HepG2 (cell line): ENCODE results near the gene HECTD4. TPM values are rescaled to one million over a fixed set of nuclear protein-coding genes. Genes with fewer than 3 reads are reported as not detected.

Experiments used
- ATRX ChIP-seq: sonication (generic); formaldehyde crosslinking; IDR thresholded peaks from 2 replicates; pipeline ENCODE4 v1.4.0; 2020; ENCODE audit warnings: missing genetic modification reagents, borderline replicate concordance
- EED ChIP-seq: sonication (generic); formaldehyde crosslinking; IDR thresholded peaks from 2 replicates; pipeline ENCODE4 v1.5.0; 2020; ENCODE audit warnings: mild to moderate bottlenecking, missing genetic modification reagents
- FOXC1 ChIP-seq: sonication (generic); formaldehyde crosslinking; IDR thresholded peaks from 2 replicates; pipeline ENCODE4 v1.8.0; 2022; ENCODE audit warnings: mild to moderate bottlenecking, missing genetic modification reagents, borderline replicate concordance
- GMEB1 ChIP-seq: sonication (generic); formaldehyde crosslinking; IDR thresholded peaks from 2 replicates; pipeline ENCODE4 v1.5.1; 2020; ENCODE audit warnings: missing genetic modification reagents, mild to moderate bottlenecking, borderline replicate concordance
- HIC2 ChIP-seq: sonication (generic); formaldehyde crosslinking; IDR thresholded peaks from 2 replicates; pipeline ENCODE4 v1.9.0; 2022; ENCODE audit warnings: low read depth, missing genetic modification reagents
- NFATC3 ChIP-seq: sonication (generic); formaldehyde crosslinking; IDR thresholded peaks from 2 replicates; pipeline ENCODE4 v1.5.1; 2020; ENCODE audit warnings: mild to moderate bottlenecking, missing genetic modification reagents
- PRDM4 ChIP-seq: sonication (generic); formaldehyde crosslinking; IDR thresholded peaks from 2 replicates; pipeline ENCODE4 v1.9.0; 2021; ENCODE audit warnings: missing genetic modification reagents, borderline replicate concordance
- SNAPC2 ChIP-seq: sonication (generic); formaldehyde crosslinking; IDR thresholded peaks from 2 replicates; pipeline ENCODE4 v1.8.1; 2022; ENCODE audit warnings: mild to moderate bottlenecking, missing genetic modification reagents
- SRF ChIP-seq: IDR thresholded peaks from 2 replicates; pipeline ENCODE4 v1.6.1; 2011; ENCODE audit warnings: mild to moderate bottlenecking, low read depth, low read length, moderate library complexity
- SYNCRIP ChIP-seq: fragments of 200-400 bp; formaldehyde crosslinking; IDR thresholded peaks from 2 replicates; pipeline ENCODE4 v1.6.1; 2018; ENCODE audit warnings: mild to moderate bottlenecking, low read depth, low read length; ENCODE audit not compliant: insufficient read depth
- ZBTB3 ChIP-seq: sonication (generic); formaldehyde crosslinking; IDR thresholded peaks from 2 replicates; pipeline ENCODE4 v1.4.0; 2020; ENCODE audit warnings: low read depth, mild to moderate bottlenecking, moderate library complexity, missing genetic modification reagents, borderline replicate concordance
- ZNF12 ChIP-seq: sonication (generic); formaldehyde crosslinking; IDR thresholded peaks from 2 replicates; pipeline ENCODE4 v1.5.0; 2020; ENCODE audit warnings: missing genetic modification reagents
- ZNF496 ChIP-seq: sonication (generic); formaldehyde crosslinking; IDR thresholded peaks from 2 replicates; pipeline ENCODE4 v1.8.1; 2023; ENCODE audit warnings: mild to moderate bottlenecking, moderate library complexity, missing genetic modification reagents; ENCODE audit not compliant: insufficient replicate concordance
- ZNF776 ChIP-seq: sonication (generic); formaldehyde crosslinking; IDR thresholded peaks from 2 replicates; pipeline ENCODE4 v1.4.0; 2020; ENCODE audit warnings: mild to moderate bottlenecking, missing genetic modification reagents
- polyA plus RNA-seq, 8 experiments: library from polyadenylated mRNA; depleted of rRNA in 3 of 8; stranded (reverse) in 7 of 8; unstranded in 1 of 8; fragments of >200 nt; fragmentation: Illumina TruSeq in 4 of 8; extraction: Trizol in 4 of 8; gene quantifications; 2 replicates each; pipeline versions ENCODE4 v1.2.1 to v1.2.3, GENCODE V29; 2011 to 2016; ENCODE audit warnings: low read depth in 4 of 8, missing spikeins in 1 of 8, mixed read lengths in 1 of 8; ENCODE audit not compliant: insufficient read depth in 1 of 8
- total RNA-seq, 5 experiments: library from RNA; depleted of rRNA; stranded (reverse); fragments of >200 nt; fragmentation: Illumina TruSeq; extraction: Trizol; gene quantifications; 2 replicates each; pipeline ENCODE4 v1.2.3, GENCODE V29; 2016; ENCODE audit warnings: low read depth in 1 of 5
- TF ChIP-seq, protein P1 (sequence below): sonication (generic); formaldehyde crosslinking; IDR thresholded peaks from 2 replicates; pipeline ENCODE4 v1.4.0; 2020; ENCODE audit warnings: mild to moderate bottlenecking, missing genetic modification reagents
- TF ChIP-seq, protein P2 (sequence below): sonication (generic); formaldehyde crosslinking; IDR thresholded peaks from 2 replicates; pipeline ENCODE4 v1.5.0; 2020; ENCODE audit warnings: missing genetic modification reagents

HECTD4 gene
- total and polyA plus RNA-seq, 2 of the 13 experiments (the other 11 are each of a cell fraction or from before 2014, with no cell fraction given): 9.0 to 11.4 TPM

DNA sequence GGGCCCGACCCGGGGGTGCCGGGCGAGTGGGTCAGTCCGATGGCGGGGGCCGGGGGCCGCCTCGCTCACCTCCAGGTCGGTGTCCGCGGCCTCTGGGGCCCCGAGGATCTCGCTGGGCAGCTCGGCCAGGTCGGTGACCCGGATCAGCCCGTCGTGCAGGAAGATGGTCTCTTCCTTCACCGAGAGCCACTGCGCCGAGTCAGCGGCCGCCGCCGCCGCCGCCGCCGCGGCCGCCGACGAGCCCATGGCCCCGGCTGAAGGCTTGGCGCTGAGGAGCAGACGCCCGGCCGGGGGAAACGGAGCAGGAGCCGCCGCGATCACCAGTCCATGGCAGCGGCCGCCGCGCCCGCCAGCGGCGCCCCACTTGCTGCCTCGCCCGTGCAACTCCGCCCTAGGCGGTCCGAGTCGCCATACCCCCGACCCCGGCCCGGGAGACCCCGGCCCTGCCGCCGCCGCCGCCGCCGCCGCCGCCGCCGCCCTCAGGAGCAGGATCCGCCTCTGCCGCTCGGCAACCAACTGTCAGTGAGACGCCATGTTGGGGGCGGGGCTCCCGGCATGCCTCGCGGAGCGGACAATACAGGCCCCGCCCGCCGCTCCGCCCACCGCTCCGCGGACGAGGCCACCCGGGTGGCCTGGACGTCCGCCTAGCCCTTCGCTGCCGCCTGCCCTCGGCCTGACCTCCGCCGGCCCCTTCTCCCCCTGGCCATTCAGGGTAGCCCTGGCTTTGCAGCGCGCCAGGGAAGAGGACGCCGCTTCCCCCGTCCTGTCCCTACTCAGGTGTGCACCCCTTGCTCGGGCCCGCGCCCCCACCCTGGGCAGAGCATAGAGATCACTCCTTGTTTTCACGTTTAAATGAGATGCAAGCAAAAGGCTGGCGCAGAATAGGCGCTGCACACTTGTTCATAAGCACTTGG is at the start of gene HECTD4 (continued):
- no peak for TF ChIP-seq ATRX (CRISPR knock-in tag)
- peak; percentile 33; the same call in 1 of the 2 replicates for TF ChIP-seq ZNF12 (CRISPR knock-in tag)
- no peak for TF ChIP-seq ZNF496 (CRISPR knock-in tag)
- TF ChIP-seq, protein P1, sequence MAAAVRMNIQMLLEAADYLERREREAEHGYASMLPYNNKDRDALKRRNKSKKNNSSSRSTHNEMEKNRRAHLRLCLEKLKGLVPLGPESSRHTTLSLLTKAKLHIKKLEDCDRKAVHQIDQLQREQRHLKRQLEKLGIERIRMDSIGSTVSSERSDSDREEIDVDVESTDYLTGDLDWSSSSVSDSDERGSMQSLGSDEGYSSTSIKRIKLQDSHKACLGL (CRISPR knock-in tag): peak; percentile 40; the same call in 1 of the 2 replicates
- TF ChIP-seq ZBTB3: no peak
- TF ChIP-seq NFATC3 (CRISPR knock-in tag): no peak; the same call in 1 of the 2 replicates
- no peak; the same call in 1 of the 2 replicates for TF ChIP-seq ZNF776 (CRISPR knock-in tag)
- TF ChIP-seq SNAPC2 (CRISPR knock-in tag): peak; percentile 53; the same call in 1 of the 2 replicates
- no peak for TF ChIP-seq PRDM4 (CRISPR knock-in tag)
- TF ChIP-seq SYNCRIP: no peak
- TF ChIP-seq HIC2 (CRISPR knock-in tag): no peak
- TF ChIP-seq SRF: no peak
- TF ChIP-seq FOXC1 (CRISPR knock-in tag): peak; percentile 61; the same call in 1 of the 2 replicates
- TF ChIP-seq, protein P2, sequence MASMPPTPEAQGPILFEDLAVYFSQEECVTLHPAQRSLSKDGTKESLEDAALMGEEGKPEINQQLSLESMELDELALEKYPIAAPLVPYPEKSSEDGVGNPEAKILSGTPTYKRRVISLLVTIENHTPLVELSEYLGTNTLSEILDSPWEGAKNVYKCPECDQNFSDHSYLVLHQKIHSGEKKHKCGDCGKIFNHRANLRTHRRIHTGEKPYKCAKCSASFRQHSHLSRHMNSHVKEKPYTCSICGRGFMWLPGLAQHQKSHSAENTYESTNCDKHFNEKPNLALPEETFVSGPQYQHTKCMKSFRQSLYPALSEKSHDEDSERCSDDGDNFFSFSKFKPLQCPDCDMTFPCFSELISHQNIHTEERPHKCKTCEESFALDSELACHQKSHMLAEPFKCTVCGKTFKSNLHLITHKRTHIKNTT (CRISPR knock-in tag): no peak
- TF ChIP-seq EED (CRISPR knock-in tag): peak; percentile 60; the same call in 1 of the 2 replicates
- peak; percentile 65; the same call in 1 of the 2 replicates for TF ChIP-seq GMEB1 (CRISPR knock-in tag)
